ENCODE measurements around the gene RNF213.

RNF213 gene

GRCh38 chr17:80437532-80437931 lies 176.9 kb downstream of the RNF213 start:
- Histone ChIP-seq H3K9me3 (ENCODE audit: low read length) (no peaks in the 10 kb centered on the region), H3K79me2 (ENCODE audit: insufficient read depth, low read length) (no peaks in the 10 kb centered on the region), H3K9ac (ENCODE audit: low read length) (no peak overlapping the region), H4K20me1 (ENCODE audit: insufficient read depth, low read length) (no peaks in the 10 kb centered on the region), H3K4me3 (ENCODE audit: low read depth, low read length, poor library complexity, severe bottlenecking) (no peak overlapping the region), H2AFZ (ENCODE audit: low read length) (no peak overlapping the region), H3K27ac (ENCODE audit: low read depth, low read length, poor library complexity, severe bottlenecking) (no peak overlapping the region), H3K4me2 (ENCODE audit: low read length) (no peak overlapping the region), H3K9me2 (ENCODE audit: low read depth, low read length) (no peaks in the 10 kb centered on the region), H3F3A (ENCODE audit: insufficient read depth, low read length) (no peaks in the 10 kb centered on the region), H3K27me3 (ENCODE audit: insufficient read depth, low read length) (peaks cover 13% of the 10 kb centered on the region), H3K4me1 (ENCODE audit: insufficient read depth, low read length, severe bottlenecking) (no peaks in the 10 kb centered on the region), H3K36me3 (ENCODE audit: insufficient read depth, low read length) (no peaks in the 10 kb centered on the region)
- TF ChIP-seq EZH2 (IDR thresholded peaks at IDR 0.05; ENCODE audit: borderline replicate concordance, low read length), result no peak
- no peak for TF ChIP-seq CTCF (IDR thresholded peaks at IDR 0.05; ENCODE audit: low read length)

GRCh38 chr17:80438806-80439205 lies 178.2 kb downstream of the RNF213 start:
- H3K27ac ChIP-seq (ENCODE audit: low read depth, low read length, poor library complexity, severe bottlenecking), result no peak overlapping the region
- H3K79me2 ChIP-seq (ENCODE audit: insufficient read depth, low read length), result no peaks in the 10 kb centered on the region
- H3K4me1 ChIP-seq (ENCODE audit: insufficient read depth, low read length, severe bottlenecking), result no peaks in the 10 kb centered on the region
- no peak overlapping the region for H3K9ac ChIP-seq (ENCODE audit: low read length)
- no peak overlapping the region for H3K4me2 ChIP-seq (ENCODE audit: low read length)
- no peak overlapping the region for H3K4me3 ChIP-seq (ENCODE audit: low read depth, low read length, poor library complexity, severe bottlenecking)
- H3K36me3 ChIP-seq (ENCODE audit: insufficient read depth, low read length), result no peaks in the 10 kb centered on the region
- no peaks in the 10 kb centered on the region for H4K20me1 ChIP-seq (ENCODE audit: insufficient read depth, low read length)
- H3K9me2 ChIP-seq (ENCODE audit: low read depth, low read length), result no peaks in the 10 kb centered on the region
- H2AFZ ChIP-seq (ENCODE audit: low read length), result no peak overlapping the region
- H3K27me3 ChIP-seq (ENCODE audit: insufficient read depth, low read length), result peaks cover 8% of the 10 kb centered on the region; the same call in 1 of the 2 replicates
- TF ChIP-seq EZH2 (IDR thresholded peaks at IDR 0.05; ENCODE audit: borderline replicate concordance, low read length), result no peak
- no peak for TF ChIP-seq CTCF (IDR thresholded peaks at IDR 0.05; ENCODE audit: low read length)
- no peaks in the 10 kb centered on the region for H3F3A ChIP-seq (ENCODE audit: insufficient read depth, low read length)
- no peaks in the 10 kb centered on the region for H3K9me3 ChIP-seq (ENCODE audit: low read length)

GRCh38 chr17:80439499-80439898 lies 178.8 kb downstream of the RNF213 start:
- Histone ChIP-seq H3K4me1 (ENCODE audit: insufficient read depth, low read length, severe bottlenecking) (no peaks in the 10 kb centered on the region), H3K4me2 (ENCODE audit: low read length) (no peak overlapping the region), H2AFZ (ENCODE audit: low read length) (no peak overlapping the region), H4K20me1 (ENCODE audit: insufficient read depth, low read length) (no peaks in the 10 kb centered on the region), H3K27me3 (ENCODE audit: insufficient read depth, low read length) (peaks cover 8% of the 10 kb centered on the region; the same call in 1 of the 2 replicates), H3K9me3 (ENCODE audit: low read length) (no peaks in the 10 kb centered on the region), H3K9me2 (ENCODE audit: low read depth, low read length) (no peaks in the 10 kb centered on the region), H3F3A (ENCODE audit: insufficient read depth, low read length) (no peaks in the 10 kb centered on the region), H3K27ac (ENCODE audit: low read depth, low read length, poor library complexity, severe bottlenecking) (no peak overlapping the region), H3K9ac (ENCODE audit: low read length) (no peak overlapping the region), H3K36me3 (ENCODE audit: insufficient read depth, low read length) (no peaks in the 10 kb centered on the region), H3K4me3 (ENCODE audit: low read depth, low read length, poor library complexity, severe bottlenecking) (no peak overlapping the region), H3K79me2 (ENCODE audit: insufficient read depth, low read length) (no peaks in the 10 kb centered on the region)
- TF ChIP-seq CTCF (IDR thresholded peaks at IDR 0.05; ENCODE audit: low read length) (no peak), EZH2 (IDR thresholded peaks at IDR 0.05; ENCODE audit: borderline replicate concordance, low read length) (no peak)
